ENCODE data around the gene GPHA2.

DNA sequence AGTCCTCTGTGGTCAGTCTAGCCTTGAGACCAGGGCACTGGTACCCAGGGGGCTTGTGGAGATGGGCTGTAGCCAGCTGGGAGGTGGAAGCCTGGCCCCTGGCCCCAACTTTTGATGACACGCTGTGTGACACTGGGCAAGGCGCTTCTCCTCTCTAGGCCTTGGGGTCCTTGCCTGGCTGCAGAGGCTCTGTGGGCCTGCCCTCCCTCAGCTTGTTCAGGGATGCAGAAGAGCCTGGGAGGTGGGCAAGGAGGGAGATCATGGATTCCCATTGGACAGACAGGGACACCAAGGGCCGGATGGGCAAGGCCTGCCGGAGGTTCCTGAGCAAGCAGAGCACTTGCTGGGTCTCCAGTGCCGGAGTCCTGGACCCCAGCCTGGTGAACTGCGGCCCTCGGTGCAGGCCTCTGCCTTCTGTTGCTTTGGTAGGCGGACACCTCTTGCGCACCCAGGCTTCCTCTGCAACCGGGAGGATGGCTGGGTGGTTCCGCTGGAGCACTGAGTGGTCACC lies 12.5 kb downstream of the GPHA2 start:
- TF ChIP-seq, protein P1, sequence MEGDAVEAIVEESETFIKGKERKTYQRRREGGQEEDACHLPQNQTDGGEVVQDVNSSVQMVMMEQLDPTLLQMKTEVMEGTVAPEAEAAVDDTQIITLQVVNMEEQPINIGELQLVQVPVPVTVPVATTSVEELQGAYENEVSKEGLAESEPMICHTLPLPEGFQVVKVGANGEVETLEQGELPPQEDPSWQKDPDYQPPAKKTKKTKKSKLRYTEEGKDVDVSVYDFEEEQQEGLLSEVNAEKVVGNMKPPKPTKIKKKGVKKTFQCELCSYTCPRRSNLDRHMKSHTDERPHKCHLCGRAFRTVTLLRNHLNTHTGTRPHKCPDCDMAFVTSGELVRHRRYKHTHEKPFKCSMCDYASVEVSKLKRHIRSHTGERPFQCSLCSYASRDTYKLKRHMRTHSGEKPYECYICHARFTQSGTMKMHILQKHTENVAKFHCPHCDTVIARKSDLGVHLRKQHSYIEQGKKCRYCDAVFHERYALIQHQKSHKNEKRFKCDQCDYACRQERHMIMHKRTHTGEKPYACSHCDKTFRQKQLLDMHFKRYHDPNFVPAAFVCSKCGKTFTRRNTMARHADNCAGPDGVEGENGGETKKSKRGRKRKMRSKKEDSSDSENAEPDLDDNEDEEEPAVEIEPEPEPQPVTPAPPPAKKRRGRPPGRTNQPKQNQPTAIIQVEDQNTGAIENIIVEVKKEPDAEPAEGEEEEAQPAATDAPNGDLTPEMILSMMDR (IDR thresholded peaks at IDR 0.05; ENCODE audit: insufficient read depth, low read depth, low read length): no peak
- no peak for TF ChIP-seq EZH2 (IDR thresholded peaks at IDR 0.05; ENCODE audit: insufficient read depth, low read length)
